NB4 (cell line): ENCODE measurements around the gene AFTPH.

Experiments
- DNase-seq: peaks from one replicate; pipeline ENCODE4 v3.0.0; 2010; ENCODE audit warnings: low read depth
- H3K4me3 ChIP-seq: one replicate; pipeline ENCODE4 v1.5.1; 2011; ENCODE audit warnings: mild to moderate bottlenecking, low read depth, low read length, moderate library complexity
- CTCF ChIP-seq: IDR thresholded peaks from one replicate; pipeline ENCODE4 v1.5.1; 2012; ENCODE audit warnings: low read depth, low read length
- MAX ChIP-seq: IDR thresholded peaks from 2 replicates; pipeline ENCODE4 v1.6.1; 2011; ENCODE audit warnings: low read depth, low read length
- MYC ChIP-seq: IDR thresholded peaks from 2 replicates; pipeline ENCODE4 v1.6.1; 2011; ENCODE audit warnings: low read depth, low read length
- POLR2A ChIP-seq: IDR thresholded peaks from 2 replicates; pipeline ENCODE4 v1.6.1; 2011; ENCODE audit warnings: mild to moderate bottlenecking; ENCODE audit not compliant: insufficient read length; ENCODE audit errors: extremely low read depth

Gene AFTPH

GRCh38 chr2:64627860-64628841 lies 104.0 kb downstream of the AFTPH start:
- no peak for TF ChIP-seq MYC
- TF ChIP-seq POLR2A = no peak
- no peak for TF ChIP-seq MAX
- TF ChIP-seq CTCF = no peak
- no peak overlapping the region for H3K4me3 ChIP-seq
- no peak for DNase-seq

- TF ChIP-seq POLR2A (no peak), MAX (no peak), MYC (no peak), CTCF (no peak)
- no peak for DNase-seq
- H3K4me3 ChIP-seq = no peak overlapping the region
These were observed 105.2 kb downstream of the AFTPH start for GRCh38 chr2:64629329-64629781.

DNA sequence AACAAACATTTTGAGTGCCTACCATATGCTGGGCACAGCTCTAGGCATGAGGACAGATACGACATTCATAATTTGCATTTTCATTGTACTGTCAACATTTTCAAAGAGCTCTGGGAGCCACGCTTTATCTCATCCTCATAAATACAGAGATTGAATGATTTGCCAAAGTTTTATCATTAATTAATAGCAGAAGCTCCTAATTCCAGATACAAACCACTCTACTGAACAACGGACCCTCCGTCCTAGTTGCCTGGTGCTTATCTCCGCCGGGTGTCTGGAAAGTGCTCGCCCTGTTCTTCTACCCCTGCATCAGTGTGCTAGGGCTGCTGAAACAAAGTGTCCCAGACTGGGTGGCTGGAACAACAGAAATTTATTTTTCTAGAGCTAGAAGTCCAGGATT lies 105.7 kb downstream of the AFTPH start:
- TF ChIP-seq CTCF (no peak), MYC (no peak), MAX (no peak), POLR2A (no peak)

GRCh38 chr2:64630752-64631151 lies 106.6 kb downstream of the AFTPH start:
- TF ChIP-seq POLR2A (no peak), MAX (no peak), MYC (no peak), CTCF (no peak)
- no peak overlapping the region for H3K4me3 ChIP-seq
- no peak for DNase-seq

More for the DNA sequence above, 105.7 kb downstream of the AFTPH start:
- no peak for DNase-seq
- H3K4me3 ChIP-seq = no peak overlapping the region

GRCh38 chr2:64631771-64632170 lies 107.6 kb downstream of the AFTPH start:
- H3K4me3 ChIP-seq = no peak overlapping the region
- no peak for TF ChIP-seq MAX
- TF ChIP-seq CTCF = no peak
- no peak for DNase-seq
